ENCODE results near the gene PID1.

PID1 gene

GRCh38 chr2:229162015-229162414, 109.1 kb downstream of the PID1 start:
- no peak for DNase-seq

GRCh38 chr2:229160984-229161383, 110.1 kb downstream of the PID1 start:
- no peak for DNase-seq

- no peak for DNase-seq
Measured at GRCh38 chr2:229160180-229160579, 110.9 kb downstream of the PID1 start.

- no peak for DNase-seq
Measured at GRCh38 chr2:229159405-229159804, 111.7 kb downstream of the PID1 start.

- DNase-seq: peak; percentile 58
Measured at GRCh38 chr2:229154381-229154780, 116.7 kb downstream of the PID1 start.

GRCh38 chr2:229153951-229154350, 117.1 kb downstream of the PID1 start:
- peak; percentile 1 for DNase-seq

GRCh38 chr2:229153267-229153666, 117.8 kb downstream of the PID1 start:
- no peak for DNase-seq

- DNase-seq: no peak
Measured at GRCh38 chr2:229152674-229153073, 118.4 kb downstream of the PID1 start.

GRCh38 chr2:229150317-229150716, 120.8 kb downstream of the PID1 start:
- DNase-seq: no peak

- peak; percentile 49 for DNase-seq
Measured at GRCh38 chr2:229141424-229142025, 129.6 kb downstream of the PID1 start.

- no peak for DNase-seq
Measured at GRCh38 chr2:229137639-229138038, 133.4 kb downstream of the PID1 start.

GRCh38 chr2:229137066-229137465, 134.0 kb downstream of the PID1 start:
- DNase-seq: no peak

GRCh38 chr2:229133155-229133772, 137.8 kb downstream of the PID1 start:
- DNase-seq: no peak

- no peak for DNase-seq
Measured at GRCh38 chr2:229132236-229132635, 138.9 kb downstream of the PID1 start.

GRCh38 chr2:229130522-229130921, 140.6 kb downstream of the PID1 start:
- no peak for DNase-seq

- DNase-seq: no peak
Measured at GRCh38 chr2:229129738-229130371, 141.2 kb downstream of the PID1 start.

GRCh38 chr2:229127471-229127870, 143.6 kb downstream of the PID1 start:
- DNase-seq: no peak

GRCh38 chr2:229126066-229126465, 145.0 kb downstream of the PID1 start:
- no peak for DNase-seq

GRCh38 chr2:229124136-229124535, 147.0 kb downstream of the PID1 start:
- no peak for DNase-seq

GRCh38 chr2:229118927-229119326, 152.2 kb downstream of the PID1 start:
- DNase-seq: no peak

- peak; percentile 55 for DNase-seq
Measured at GRCh38 chr2:229118336-229118735, 152.8 kb downstream of the PID1 start.

- DNase-seq: peak; percentile 15
Measured at GRCh38 chr2:229111744-229112143, 159.3 kb downstream of the PID1 start.

GRCh38 chr2:229109195-229109594, 161.9 kb downstream of the PID1 start:
- DNase-seq: no peak

- no peak for DNase-seq
Measured at GRCh38 chr2:229107601-229108000, 163.5 kb downstream of the PID1 start.

- DNase-seq: no peak
Measured at GRCh38 chr2:229104974-229105387, 166.1 kb downstream of the PID1 start.

Measured in NCI-H226 (cell line).